G401.6 (cell line): ENCODE measurements around the gene LRRC31.

Source experiments
- FAIRE-seq: peaks from 2 replicates; lab custom pipeline; 2012; peaks lifted over from hg19 to GRCh38; lab: Jason Lieb, UNC

LRRC31 gene

GRCh38 chr3:169812332-169813235, 57.2 kb downstream of the LRRC31 start, which contains the start of the genes LRRC34 and LRRIQ4:
Gene LRRC34, minus strand, starts transcription at chr3:169812904. Its CDS starts 356 bp downstream, at chr3:169812548.
Gene LRRIQ4, plus strand, starts transcription at chr3:169812870. Its CDS starts 9,052 bp downstream, at chr3:169821922.
- no peak for FAIRE-seq

- no peak for FAIRE-seq
These were observed 58.0 kb downstream of the LRRC31 start for GRCh38 chr3:169811631-169812331.

- FAIRE-seq = no peak
These were observed 60.4 kb downstream of the LRRC31 start for GRCh38 chr3:169809230-169809795.

DNA sequence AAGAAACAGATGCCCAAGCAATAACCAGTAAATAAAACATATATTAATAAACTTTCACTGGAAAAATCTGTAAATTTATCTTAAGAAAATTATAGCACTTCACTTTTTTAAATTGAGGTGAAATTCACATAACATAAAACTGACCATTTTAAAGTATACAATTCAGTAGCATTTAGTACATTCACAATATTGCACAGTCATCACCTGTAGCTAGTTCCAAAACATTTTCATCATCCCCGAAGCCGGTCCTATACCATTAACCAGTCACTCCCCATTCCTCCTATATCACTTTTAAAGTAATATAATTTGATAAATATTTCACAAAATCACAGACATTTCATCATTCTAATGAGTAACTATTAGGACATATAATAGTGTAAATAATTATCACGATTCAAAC, 65.1 kb downstream of the LRRC31 start:
- no peak for FAIRE-seq

GRCh38 chr3:169792359-169792758, 77.4 kb downstream of the LRRC31 start:
- no peak for FAIRE-seq

GRCh38 chr3:169790687-169791429, 78.9 kb downstream of the LRRC31 start:
- FAIRE-seq = no peak

DNA sequence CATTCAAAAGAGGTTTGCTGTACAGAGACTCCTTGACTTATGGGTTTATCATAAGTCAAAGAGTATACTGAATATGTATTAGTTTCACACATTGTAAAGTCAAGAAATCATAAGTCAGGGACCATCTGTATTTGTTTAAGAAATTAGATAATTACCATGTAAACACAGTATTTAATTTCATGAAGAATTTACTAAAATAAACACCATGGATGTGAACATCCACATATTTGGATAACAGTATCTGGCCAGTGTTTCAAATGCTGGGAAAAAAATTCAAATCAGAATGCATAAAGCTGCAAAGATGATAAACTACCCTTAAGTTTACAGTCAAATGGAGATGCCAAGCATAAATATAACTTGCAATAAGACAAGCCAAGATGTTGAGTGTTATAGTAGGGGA, 79.5 kb downstream of the LRRC31 start:
- FAIRE-seq = no peak
